Ishikawa (cell line): ENCODE results near the gene SEPTIN7.

Experiments used
- CEBPB ChIP-seq: IDR thresholded peaks from 2 replicates; pipeline ENCODE4 v1.6.1; 2012
- CREB1 ChIP-seq: IDR thresholded peaks from 2 replicates; pipeline ENCODE4 v1.6.1; 2012; ENCODE audit warnings: low read depth
- EGR1 ChIP-seq: IDR thresholded peaks from 2 replicates; pipeline ENCODE4 v1.6.1; 2012
- EP300 ChIP-seq: IDR thresholded peaks from 2 replicates; pipeline ENCODE4 v1.6.1; 2012; ENCODE audit warnings: borderline replicate concordance
- FOXM1 ChIP-seq: IDR thresholded peaks from 2 replicates; pipeline ENCODE4 v1.6.1; 2012; ENCODE audit warnings: low read depth, borderline replicate concordance
- MAX ChIP-seq: IDR thresholded peaks from 2 replicates; pipeline ENCODE4 v1.6.1; 2012
- RAD21 ChIP-seq: IDR thresholded peaks from 2 replicates; pipeline ENCODE4 v1.6.1; 2012; ENCODE audit warnings: low read depth
- ZBTB7A ChIP-seq: IDR thresholded peaks from 2 replicates; pipeline ENCODE4 v1.6.1; 2012; ENCODE audit warnings: low read depth

- TF ChIP-seq EP300 (no peak), RAD21 (no peak), CREB1 (no peak), CEBPB (no peak), MAX (no peak), FOXM1 (no peak), EGR1 (no peak), ZBTB7A (no peak)
These were observed 15.7 kb downstream of the SEPTIN7 start for GRCh38 chr7:35816514-35816913.
